WTC11 (cell line): ENCODE measurements around the gene CYP51A1. TPM values are rescaled to one million over a fixed set of nuclear protein-coding genes. Genes with fewer than 3 reads are reported as not detected.

Experiments used
- ATAC-seq: fragments of 200-7000 bp; cut with Tn5 transposase; 2 replicates; pipeline ENCODE4 v1.10.0; 2021; ENCODE audit warnings: mild to moderate bottlenecking, moderate library complexity
- CTCF ChIA-PET: fragments of 300-600 bp; sonication (Branson Sonifier 250); formaldehyde crosslinking; loops from one replicate; lab custom pipeline; 2021; ENCODE audit warnings: antibody characterized with exemption; lab: Charles Lee
- POLR2A ChIA-PET: fragments of 350-600 bp; sonication (Branson Sonifier 250); formaldehyde crosslinking; loops from one replicate; lab custom pipeline; 2021; ENCODE audit warnings: antibody characterized with exemption; lab: Charles Lee
- DNase-seq: peaks from one replicate; pipeline ENCODE4 v3.0.0; 2021; ENCODE audit warnings: low spot score
- H3K27ac Mint-ChIP-seq: 2 replicates; pipeline ENCODE4 v1.8.0; 2021; ENCODE audit warnings: mixed read lengths
- H3K27me3 Mint-ChIP-seq: 2 replicates; pipeline ENCODE4 v1.8.0; 2021; ENCODE audit warnings: low read depth, mild to moderate bottlenecking, moderate library complexity, mixed read lengths
- H3K36me3 Mint-ChIP-seq: 2 replicates; pipeline ENCODE4 v1.8.0; 2021; ENCODE audit warnings: mixed read lengths
- H3K4me1 Mint-ChIP-seq: 2 replicates; pipeline ENCODE4 v1.8.0; 2022; ENCODE audit warnings: mixed read lengths
- H3K4me3 Mint-ChIP-seq: 2 replicates; pipeline ENCODE4 v1.8.0; 2021; ENCODE audit warnings: mild to moderate bottlenecking, moderate library complexity, mixed read lengths
- H3K9me3 Mint-ChIP-seq: 2 replicates; pipeline ENCODE4 v1.8.0; 2021; ENCODE audit warnings: mixed read lengths
- CREM ChIP-seq: sonication (generic); formaldehyde crosslinking; IDR thresholded peaks from 2 replicates; pipeline ENCODE4 v1.8.1; 2022; ENCODE audit warnings: mild to moderate bottlenecking, missing genetic modification reagents, moderate library complexity
- total RNA-seq: library from RNA; stranded (reverse); gene quantifications from 3 replicates; pipeline ENCODE4 v1.2.3, GENCODE V29; 2021

Gene CYP51A1
- total RNA-seq, 1 experiment from 2014 or later, result 81.4 TPM

DNA sequence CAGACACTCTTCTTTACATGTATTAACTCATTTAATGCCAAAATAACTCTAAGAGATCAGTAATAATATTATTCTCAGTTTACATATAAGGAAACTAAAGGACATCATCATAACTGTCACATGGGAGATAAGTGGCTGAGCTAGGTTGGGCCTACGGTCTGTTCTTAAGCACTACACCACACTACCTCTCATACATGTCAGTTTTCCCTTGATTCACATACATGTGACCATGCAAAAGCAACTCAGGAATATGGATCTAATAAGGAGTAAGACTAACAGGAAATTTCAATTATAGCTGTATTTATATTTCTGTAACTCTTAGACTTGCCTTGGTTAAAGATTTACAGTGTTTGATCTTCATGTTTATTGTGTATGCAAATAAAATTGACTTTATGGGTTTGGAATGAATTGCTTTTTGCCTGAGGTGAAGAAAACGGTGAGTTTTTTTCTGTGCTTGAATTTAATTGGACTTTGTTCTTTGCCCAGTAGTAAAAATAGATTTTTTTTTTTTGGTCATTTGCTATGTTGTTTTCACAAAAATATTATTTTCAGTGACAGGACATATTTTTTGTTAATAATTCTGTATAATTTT lies 69.7 kb downstream of the CYP51A1 start:
- no peak for ATAC-seq
- no peaks in the 10 kb centered on the region for H3K4me1 Mint-ChIP-seq
- H3K27me3 Mint-ChIP-seq, result no peaks in the 10 kb centered on the region
- CTCF ChIA-PET, result no interaction called here
- H3K27ac Mint-ChIP-seq, result no peak overlapping the region
- peaks cover 9% of the 10 kb centered on the region for H3K36me3 Mint-ChIP-seq
- no peak for TF ChIP-seq CREM (CRISPR knock-in tag)
- TF ChIP-seq, all 79 proteins: peak for 0
- POLR2A ChIA-PET, result no interaction called here
- Mint-ChIP-seq H3K9me3 (no peaks in the 10 kb centered on the region), H3K4me3 (no peak overlapping the region)
- no peak for DNase-seq

Other genes with a start within 250 kb of the CYP51A1 start
- gene AKAP9, start 193.6 kb downstream of the CYP51A1 start, total RNA-seq, result 29.4 to 35.2 TPM (median 32.7 TPM) in 3 replicates
- gene LRRD1, start 44.7 kb upstream of the CYP51A1 start, total RNA-seq, result not detected in 3 replicates
- gene KRIT1, start 111.4 kb upstream of the CYP51A1 start, total RNA-seq, result 30.7 to 37.8 TPM (median 34.1 TPM) in 3 replicates
- 38.5 to 43.4 TPM (median 41.9 TPM) in 3 replicates for gene ANKIB1, start 111.5 kb upstream of the CYP51A1 start, total RNA-seq